ENCODE results near the gene STK32B.

DNA sequence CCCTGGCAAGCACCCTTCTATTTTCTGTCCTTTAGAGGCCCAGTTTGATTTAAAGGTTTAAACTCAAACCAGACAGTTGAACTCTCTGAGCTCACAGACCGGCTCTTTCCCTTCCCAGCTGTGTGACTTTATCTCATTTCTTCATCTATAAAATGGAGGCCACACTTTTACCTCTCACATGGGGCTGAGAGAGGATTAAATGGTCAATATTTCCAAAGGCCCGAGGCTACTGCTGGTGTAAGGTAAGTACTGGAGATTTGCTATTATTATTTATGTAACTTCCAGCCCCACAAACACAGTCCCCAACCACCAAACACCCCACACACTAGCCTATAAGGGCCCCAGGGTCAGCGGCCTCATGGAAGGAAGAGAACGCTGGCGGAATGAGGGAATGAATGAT is 18.5 kb upstream of the STK32B start:
- TF ChIP-seq, protein P1, sequence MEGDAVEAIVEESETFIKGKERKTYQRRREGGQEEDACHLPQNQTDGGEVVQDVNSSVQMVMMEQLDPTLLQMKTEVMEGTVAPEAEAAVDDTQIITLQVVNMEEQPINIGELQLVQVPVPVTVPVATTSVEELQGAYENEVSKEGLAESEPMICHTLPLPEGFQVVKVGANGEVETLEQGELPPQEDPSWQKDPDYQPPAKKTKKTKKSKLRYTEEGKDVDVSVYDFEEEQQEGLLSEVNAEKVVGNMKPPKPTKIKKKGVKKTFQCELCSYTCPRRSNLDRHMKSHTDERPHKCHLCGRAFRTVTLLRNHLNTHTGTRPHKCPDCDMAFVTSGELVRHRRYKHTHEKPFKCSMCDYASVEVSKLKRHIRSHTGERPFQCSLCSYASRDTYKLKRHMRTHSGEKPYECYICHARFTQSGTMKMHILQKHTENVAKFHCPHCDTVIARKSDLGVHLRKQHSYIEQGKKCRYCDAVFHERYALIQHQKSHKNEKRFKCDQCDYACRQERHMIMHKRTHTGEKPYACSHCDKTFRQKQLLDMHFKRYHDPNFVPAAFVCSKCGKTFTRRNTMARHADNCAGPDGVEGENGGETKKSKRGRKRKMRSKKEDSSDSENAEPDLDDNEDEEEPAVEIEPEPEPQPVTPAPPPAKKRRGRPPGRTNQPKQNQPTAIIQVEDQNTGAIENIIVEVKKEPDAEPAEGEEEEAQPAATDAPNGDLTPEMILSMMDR (IDR thresholded peaks at IDR 0.05): no peak
- TF ChIP-seq EZH2 (IDR thresholded peaks at IDR 0.05; ENCODE audit: borderline replicate concordance, insufficient read depth, low read depth, low read length, poor library complexity, severe bottlenecking): no peak
